Prostate gland (tissue), 2 donors: ENCODE data around the gene ST8SIA1. TPM values are rescaled to one million over a fixed set of nuclear protein-coding genes. Genes with fewer than 3 reads are reported as not detected.

Source experiments
- DNase-seq: peaks from one replicate; pipeline ENCODE4 v3.0.0-alpha.2; 2019; ENCODE audit warnings: low spot score
- H3K27ac ChIP-seq, 2 donors: fragments of 200-600 bp; sonication (generic); 2 replicates each; pipeline ENCODE4 v1.5.1; 2017 to 2019
- H3K27me3 ChIP-seq: fragments of 200-600 bp; sonication (generic); replicated peaks from 2 replicates; pipeline ENCODE4 v1.5.1; 2019; ENCODE audit not compliant: insufficient read depth
- H3K36me3 ChIP-seq, 2 donors: fragments of 200-600 bp; sonication (generic); 1 replicate in 1 of 2; 2 replicates in 1 of 2; pipeline versions ENCODE4 v1.5.1 to v1.8.1; 2017 to 2019
- H3K4me1 ChIP-seq: fragments of 200-600 bp; sonication (generic); replicated peaks from 2 replicates; pipeline ENCODE4 v1.5.1; 2019
- H3K4me3 ChIP-seq, 2 donors: fragments of 200-600 bp; sonication (generic); 2 replicates each; pipeline ENCODE4 v1.5.1; 2017 to 2019
- H3K9me3 ChIP-seq: fragments of 200-600 bp; sonication (generic); 2 replicates; pipeline ENCODE4 v1.5.1; 2017
- POLR2A ChIP-seq: fragments of 450-650 bp; IDR thresholded peaks from one replicate; pipeline ENCODE4 v1.6.1; 2016; ENCODE audit warnings: antibody characterized with exemption, mild to moderate bottlenecking
- POLR2AphosphoS5 ChIP-seq: sonication (generic); formaldehyde crosslinking; IDR thresholded peaks from one replicate; pipeline ENCODE4 v1.6.1; 2017; ENCODE audit warnings: antibody characterized with exemption
- WGBS: methylation state at CpG from one replicate; pipeline ENCODE4 v1.1.5; 2018; 5-methylcytosine and 5-hydroxymethylcytosine counted together
- intact Hi-C: fragments of 100-400 bp; cut with DNase I; formaldehyde crosslinking; loops from one replicate; pipeline ENCODE4 v1.14.2; 2022
- total RNA-seq, 2 donors: library from RNA; depleted of rRNA; stranded (reverse); fragments of >200 nt; gene quantifications; one replicate each; pipeline ENCODE4 v1.1.0, GENCODE V29; 2016
- TF ChIP-seq, protein P1 (sequence below), 4 experiments: fragments of 200-600 bp in 2 of 4; fragments of 450-650 bp in 2 of 4; sonication (generic) in 2 of 4; IDR thresholded peaks; 1 replicate in 3 of 4; 2 replicates in 1 of 4; pipeline ENCODE4 v1.5.1; 2016 to 2019; ENCODE audit warnings: antibody characterized with exemption in 4 of 4, mild to moderate bottlenecking in 2 of 4, moderate library complexity in 2 of 4

The ST8SIA1 gene
- total RNA-seq, 2 donors from 2014 or later, result 17.7 to 18.8 TPM

DNA sequence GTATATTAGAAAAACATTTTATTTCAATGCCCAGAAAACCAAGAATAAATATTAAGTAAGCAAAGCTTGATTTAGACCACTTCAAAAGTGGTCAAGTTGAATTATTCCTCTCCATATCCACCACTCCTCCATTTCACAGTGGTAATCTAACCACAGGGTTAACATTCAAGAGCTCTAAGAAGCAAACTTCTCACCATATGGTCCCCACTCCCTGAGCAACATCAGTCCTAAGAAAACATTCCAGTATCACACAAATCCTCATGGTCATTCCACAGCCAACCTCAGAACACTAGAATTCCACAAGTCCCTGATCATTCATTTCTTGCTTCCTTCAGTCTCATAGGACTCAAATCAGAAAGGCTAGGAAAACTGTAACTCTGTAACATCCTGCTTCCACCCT is 47.9 kb downstream of the ST8SIA1 start:
- H3K36me3 ChIP-seq, result no peaks in the 10 kb centered on the region
- no peaks in the 10 kb centered on the region for H3K4me1 ChIP-seq
- TF ChIP-seq, protein P1, sequence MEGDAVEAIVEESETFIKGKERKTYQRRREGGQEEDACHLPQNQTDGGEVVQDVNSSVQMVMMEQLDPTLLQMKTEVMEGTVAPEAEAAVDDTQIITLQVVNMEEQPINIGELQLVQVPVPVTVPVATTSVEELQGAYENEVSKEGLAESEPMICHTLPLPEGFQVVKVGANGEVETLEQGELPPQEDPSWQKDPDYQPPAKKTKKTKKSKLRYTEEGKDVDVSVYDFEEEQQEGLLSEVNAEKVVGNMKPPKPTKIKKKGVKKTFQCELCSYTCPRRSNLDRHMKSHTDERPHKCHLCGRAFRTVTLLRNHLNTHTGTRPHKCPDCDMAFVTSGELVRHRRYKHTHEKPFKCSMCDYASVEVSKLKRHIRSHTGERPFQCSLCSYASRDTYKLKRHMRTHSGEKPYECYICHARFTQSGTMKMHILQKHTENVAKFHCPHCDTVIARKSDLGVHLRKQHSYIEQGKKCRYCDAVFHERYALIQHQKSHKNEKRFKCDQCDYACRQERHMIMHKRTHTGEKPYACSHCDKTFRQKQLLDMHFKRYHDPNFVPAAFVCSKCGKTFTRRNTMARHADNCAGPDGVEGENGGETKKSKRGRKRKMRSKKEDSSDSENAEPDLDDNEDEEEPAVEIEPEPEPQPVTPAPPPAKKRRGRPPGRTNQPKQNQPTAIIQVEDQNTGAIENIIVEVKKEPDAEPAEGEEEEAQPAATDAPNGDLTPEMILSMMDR (IDR thresholded peaks at IDR 0.05), result no peak
- TF ChIP-seq POLR2A (no peak), POLR2AphosphoS5 (no peak)
- no peak for DNase-seq
- no peak overlapping the region for H3K27ac ChIP-seq
- no peaks in the 10 kb centered on the region for H3K27me3 ChIP-seq
- H3K9me3 ChIP-seq, result no peaks in the 10 kb centered on the region
- intact Hi-C loops, result no loop called here
- no peak overlapping the region for H3K4me3 ChIP-seq

DNA sequence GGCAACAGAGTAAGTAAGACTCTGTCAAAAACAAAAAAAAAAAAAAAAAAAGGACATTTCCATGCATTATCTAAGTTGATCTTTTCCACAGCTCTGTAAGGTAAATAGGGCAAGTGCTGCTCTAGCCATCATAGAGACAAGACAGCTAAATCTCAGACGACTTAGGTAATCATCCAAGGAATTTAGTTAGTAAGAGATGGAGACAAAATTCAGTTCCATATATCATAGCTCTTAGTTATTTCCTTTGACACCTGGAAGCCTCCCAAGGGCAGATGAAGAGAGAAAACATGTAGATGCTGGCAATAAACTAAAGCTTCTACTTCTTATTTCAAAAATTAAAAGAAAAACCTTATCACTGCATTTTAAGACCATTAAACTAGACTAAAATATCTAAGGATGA is 48.7 kb downstream of the ST8SIA1 start:
- no peak overlapping the region for H3K27ac ChIP-seq
- 20% methylated on average over 1 of the region's 1 CpG for WGBS

GRCh38 chr12:22284871-22285270 is 49.6 kb downstream of the ST8SIA1 start:
- intact Hi-C loops, result no loop called here
- Histone ChIP-seq H3K27me3 (no peaks in the 10 kb centered on the region), H3K36me3 (no peaks in the 10 kb centered on the region), H3K4me1 (no peaks in the 10 kb centered on the region), H3K9me3 (no peaks in the 10 kb centered on the region), H3K4me3 (no peak overlapping the region), H3K27ac (no peak overlapping the region)
- WGBS, result 74% methylated on average over 1 of the region's 1 CpG
- no peak for DNase-seq
- TF ChIP-seq, protein P1 (IDR thresholded peaks at IDR 0.05), result no peak
- TF ChIP-seq POLR2A, result no peak
- no peak for TF ChIP-seq POLR2AphosphoS5

More for the DNA sequence above, 48.7 kb downstream of the ST8SIA1 start:
- intact Hi-C loops, result no loop called here
- TF ChIP-seq POLR2AphosphoS5, result no peak
- TF ChIP-seq POLR2A, result no peak
- TF ChIP-seq, protein P1 (IDR thresholded peaks at IDR 0.05), result no peak
- no peak for DNase-seq
- H3K4me1 ChIP-seq, result no peaks in the 10 kb centered on the region
- no peaks in the 10 kb centered on the region for H3K36me3 ChIP-seq
- no peak overlapping the region for H3K4me3 ChIP-seq
- no peaks in the 10 kb centered on the region for H3K9me3 ChIP-seq
- H3K27me3 ChIP-seq, result no peaks in the 10 kb centered on the region

GRCh38 chr12:22283508-22283907 is 51.0 kb downstream of the ST8SIA1 start:
- no peaks in the 10 kb centered on the region for H3K4me1 ChIP-seq
- H3K36me3 ChIP-seq, result no peaks in the 10 kb centered on the region
- no peak overlapping the region for H3K4me3 ChIP-seq
- no peak for DNase-seq
- no peaks in the 10 kb centered on the region for H3K9me3 ChIP-seq
- no peaks in the 10 kb centered on the region for H3K27me3 ChIP-seq
- intact Hi-C loops, result no loop called here
- no peak for TF ChIP-seq POLR2A
- TF ChIP-seq, protein P1 (IDR thresholded peaks at IDR 0.05), result no peak
- TF ChIP-seq POLR2AphosphoS5, result no peak
- no peak overlapping the region for H3K27ac ChIP-seq
- WGBS, result 89% methylated on average over 4 of the region's 4 CpGs

- intact Hi-C loops, result no loop called here
- TF ChIP-seq, protein P1 (IDR thresholded peaks at IDR 0.05), result no peak
- TF ChIP-seq POLR2A, result no peak
- no peak for TF ChIP-seq POLR2AphosphoS5
- Histone ChIP-seq H3K9me3 (no peaks in the 10 kb centered on the region), H3K27ac (no peak overlapping the region), H3K36me3 (no peaks in the 10 kb centered on the region), H3K4me3 (no peak overlapping the region), H3K4me1 (no peaks in the 10 kb centered on the region), H3K27me3 (no peaks in the 10 kb centered on the region)
- WGBS, result 54% methylated on average over 3 of the region's 3 CpGs
- DNase-seq, result no peak
These were observed 51.5 kb downstream of the ST8SIA1 start for GRCh38 chr12:22283006-22283506.
